UCSD-AML1 (cell line): ENCODE measurements around the gene PCDHGC4.

Experiments used
- DNase-seq: peaks from one replicate; lab custom pipeline; 2025; ENCODE audit not compliant: unreplicated experiment; lab: John Stamatoyannopoulos, UW

PCDHGC4 gene

DNA sequence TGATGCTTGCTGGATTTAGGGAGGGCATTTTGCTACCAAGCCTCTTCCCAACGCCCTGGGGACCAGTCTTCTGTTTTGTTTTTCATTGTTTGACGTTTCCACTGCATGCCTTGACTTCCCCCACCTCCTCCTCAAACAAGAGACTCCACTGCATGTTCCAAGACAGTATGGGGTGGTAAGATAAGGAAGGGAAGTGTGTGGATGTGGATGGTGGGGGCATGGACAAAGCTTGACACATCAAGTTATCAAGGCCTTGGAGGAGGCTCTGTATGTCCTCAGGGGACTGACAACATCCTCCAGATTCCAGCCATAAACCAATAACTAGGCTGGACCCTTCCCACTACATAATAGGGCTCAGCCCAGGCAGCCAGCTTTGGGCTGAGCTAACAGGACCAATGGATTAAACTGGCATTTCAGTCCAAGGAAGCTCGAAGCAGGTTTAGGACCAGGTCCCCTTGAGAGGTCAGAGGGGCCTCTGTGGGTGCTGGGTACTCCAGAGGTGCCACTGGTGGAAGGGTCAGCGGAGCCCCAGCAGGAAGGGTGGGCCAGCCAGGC, 27.0 kb downstream of the PCDHGC4 start:
- DNase-seq, result no peak

DNA sequence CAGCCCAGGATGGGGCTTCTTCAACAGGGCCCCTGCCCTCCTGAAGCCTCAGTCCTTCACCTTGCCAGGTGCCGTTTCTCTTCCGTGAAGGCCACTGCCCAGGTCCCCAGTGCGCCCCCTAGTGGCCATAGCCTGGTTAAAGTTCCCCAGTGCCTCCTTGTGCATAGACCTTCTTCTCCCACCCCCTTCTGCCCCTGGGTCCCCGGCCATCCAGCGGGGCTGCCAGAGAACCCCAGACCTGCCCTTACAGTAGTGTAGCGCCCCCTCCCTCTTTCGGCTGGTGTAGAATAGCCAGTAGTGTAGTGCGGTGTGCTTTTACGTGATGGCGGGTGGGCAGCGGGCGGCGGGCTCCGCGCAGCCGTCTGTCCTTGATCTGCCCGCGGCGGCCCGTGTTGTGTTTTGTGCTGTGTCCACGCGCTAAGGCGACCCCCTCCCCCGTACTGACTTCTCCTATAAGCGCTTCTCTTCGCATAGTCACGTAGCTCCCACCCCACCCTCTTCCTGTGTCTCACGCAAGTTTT, 27.6 kb downstream of the PCDHGC4 start:
- peak; percentile 71 for DNase-seq

- DNase-seq, result no peak
Observed at GRCh38 chr5:141512911-141513626, 28.2 kb downstream of the PCDHGC4 start.

DNA sequence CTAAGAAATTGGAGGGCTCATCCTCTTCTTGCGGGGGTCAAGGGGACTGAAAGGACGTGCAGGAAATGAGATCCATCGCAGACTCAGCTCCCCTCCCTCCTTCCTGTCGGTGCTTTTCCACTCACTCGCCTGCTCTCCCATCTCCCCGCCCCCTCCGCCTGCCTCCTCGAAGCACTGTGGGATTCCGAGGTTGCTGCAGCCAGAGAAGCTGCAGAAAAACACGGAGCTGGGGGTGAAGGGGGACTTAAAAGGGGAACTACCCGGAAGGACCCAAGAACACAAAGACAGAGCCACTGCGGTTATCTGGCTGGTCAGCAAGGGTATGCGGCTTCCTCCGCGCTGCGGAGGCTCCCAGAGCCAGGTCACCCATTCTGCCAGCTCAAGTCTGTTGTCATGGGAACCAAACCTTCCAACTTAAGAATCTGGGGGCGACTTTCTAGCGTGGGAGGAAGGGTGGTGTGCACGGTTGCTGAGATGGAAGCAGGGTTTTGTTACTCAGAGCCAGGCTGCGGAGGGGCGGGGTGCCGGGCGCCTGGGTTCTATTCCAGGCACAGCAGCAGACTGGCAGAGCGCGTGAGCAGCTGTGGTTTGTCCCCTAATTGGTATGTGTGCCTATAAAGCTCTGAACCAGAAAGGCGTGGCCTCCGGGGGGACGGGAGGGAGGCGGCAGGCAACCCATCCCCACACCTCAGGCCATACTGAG, 28.9 kb downstream of the PCDHGC4 start:
- DNase-seq, result peak; percentile 53

DNA sequence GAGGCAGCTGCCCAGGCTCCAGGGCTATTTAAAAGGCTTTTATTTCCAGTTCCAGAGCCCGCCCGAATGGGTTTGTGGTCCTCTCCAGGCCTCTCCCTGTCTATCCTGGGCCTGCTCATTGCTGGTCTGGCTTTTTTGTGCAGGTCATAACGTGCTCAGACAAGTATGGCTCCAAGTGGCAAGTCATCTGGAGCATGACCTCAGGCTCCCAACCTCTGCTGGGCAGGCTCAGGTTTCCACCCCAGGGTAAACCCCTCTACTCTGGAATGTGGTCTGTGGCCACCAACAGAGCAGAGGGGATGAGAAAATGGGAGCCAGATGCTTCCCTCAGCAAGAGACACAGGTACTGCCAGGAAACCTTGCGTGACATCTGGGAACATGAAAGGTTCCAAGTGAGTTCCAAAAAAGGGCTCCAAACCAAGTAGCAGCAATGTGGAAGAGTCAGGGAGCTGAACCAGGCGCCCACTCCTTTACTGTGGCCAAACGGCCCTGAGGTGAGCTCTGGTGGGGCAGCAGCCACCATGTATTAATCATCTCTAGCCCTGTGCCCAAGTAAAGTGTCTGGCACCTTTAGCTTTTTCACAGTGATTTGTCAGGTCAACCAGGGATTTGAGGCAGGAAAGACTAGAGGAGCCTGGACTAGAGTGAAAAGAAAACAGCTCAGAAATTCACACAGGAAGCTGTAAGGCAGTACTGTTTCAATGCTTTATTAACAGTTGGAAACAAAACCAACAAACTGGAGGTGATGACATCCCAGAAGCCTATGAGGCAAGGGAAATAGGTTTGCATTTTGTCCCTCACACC, 29.7 kb downstream of the PCDHGC4 start:
- DNase-seq, result no peak

GRCh38 chr5:141515141-141515540, 30.3 kb downstream of the PCDHGC4 start:
- no peak for DNase-seq

- DNase-seq, result no peak
Observed at GRCh38 chr5:141515946-141516671, 31.3 kb downstream of the PCDHGC4 start.

DNA sequence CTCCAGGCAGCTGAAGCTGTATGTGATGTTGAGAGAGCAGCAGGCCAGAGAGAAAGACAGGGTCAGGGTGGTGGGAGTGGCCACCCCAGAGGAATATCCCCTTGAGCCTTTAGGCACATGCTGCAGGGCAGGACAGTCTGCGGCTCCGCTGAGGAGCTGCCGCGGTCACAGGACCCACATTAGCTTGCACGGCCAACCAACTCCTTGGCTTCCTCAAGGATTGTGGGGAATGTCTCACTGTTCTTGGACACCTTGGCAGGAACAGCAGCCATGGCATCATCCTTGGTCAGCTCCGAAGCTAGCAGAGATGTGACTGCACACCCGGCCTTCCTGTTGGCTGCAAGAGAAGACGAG, 31.8 kb downstream of the PCDHGC4 start:
- no peak for DNase-seq

DNA sequence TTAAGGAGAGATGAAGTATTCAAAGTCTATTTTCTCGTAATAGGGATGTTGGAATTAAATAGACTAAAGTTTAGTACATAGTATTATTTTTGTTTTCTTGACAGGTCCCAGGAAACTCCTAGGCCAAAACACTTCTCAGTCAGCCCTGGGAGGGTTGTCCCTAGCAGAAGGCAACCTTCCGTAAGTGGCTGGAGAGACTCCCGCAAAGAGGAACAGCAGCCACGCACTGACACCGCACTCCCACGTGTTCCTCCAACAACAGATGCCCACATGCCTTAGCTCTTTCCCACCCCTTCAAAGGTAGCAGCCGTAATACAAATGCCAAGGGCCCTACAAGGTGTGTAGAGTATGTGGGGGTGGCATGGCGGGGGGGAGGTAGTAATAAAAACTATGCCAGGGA, 32.5 kb downstream of the PCDHGC4 start:
- no peak for DNase-seq

GRCh38 chr5:141517880-141518617, 33.2 kb downstream of the PCDHGC4 start:
- no peak for DNase-seq

DNA sequence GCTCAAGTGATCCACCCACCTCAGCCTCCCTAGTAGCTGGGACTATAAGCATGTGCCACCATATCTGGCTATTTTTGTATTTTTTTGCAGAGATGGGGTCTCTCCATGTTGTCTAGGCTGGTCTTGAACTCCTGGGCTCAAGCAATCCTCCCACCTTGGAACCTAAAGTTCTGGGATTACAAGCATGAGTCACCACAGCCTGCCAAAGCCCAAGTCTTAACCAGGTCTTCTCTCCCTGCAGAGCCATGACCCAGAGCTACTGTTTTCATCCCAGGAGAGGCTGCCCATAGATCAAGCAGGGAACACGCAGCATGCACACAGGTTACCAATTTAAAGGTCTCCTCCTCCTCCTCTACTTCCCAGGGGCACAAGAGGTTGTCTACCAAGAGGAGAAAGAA, 33.8 kb downstream of the PCDHGC4 start:
- DNase-seq, result no peak

DNA sequence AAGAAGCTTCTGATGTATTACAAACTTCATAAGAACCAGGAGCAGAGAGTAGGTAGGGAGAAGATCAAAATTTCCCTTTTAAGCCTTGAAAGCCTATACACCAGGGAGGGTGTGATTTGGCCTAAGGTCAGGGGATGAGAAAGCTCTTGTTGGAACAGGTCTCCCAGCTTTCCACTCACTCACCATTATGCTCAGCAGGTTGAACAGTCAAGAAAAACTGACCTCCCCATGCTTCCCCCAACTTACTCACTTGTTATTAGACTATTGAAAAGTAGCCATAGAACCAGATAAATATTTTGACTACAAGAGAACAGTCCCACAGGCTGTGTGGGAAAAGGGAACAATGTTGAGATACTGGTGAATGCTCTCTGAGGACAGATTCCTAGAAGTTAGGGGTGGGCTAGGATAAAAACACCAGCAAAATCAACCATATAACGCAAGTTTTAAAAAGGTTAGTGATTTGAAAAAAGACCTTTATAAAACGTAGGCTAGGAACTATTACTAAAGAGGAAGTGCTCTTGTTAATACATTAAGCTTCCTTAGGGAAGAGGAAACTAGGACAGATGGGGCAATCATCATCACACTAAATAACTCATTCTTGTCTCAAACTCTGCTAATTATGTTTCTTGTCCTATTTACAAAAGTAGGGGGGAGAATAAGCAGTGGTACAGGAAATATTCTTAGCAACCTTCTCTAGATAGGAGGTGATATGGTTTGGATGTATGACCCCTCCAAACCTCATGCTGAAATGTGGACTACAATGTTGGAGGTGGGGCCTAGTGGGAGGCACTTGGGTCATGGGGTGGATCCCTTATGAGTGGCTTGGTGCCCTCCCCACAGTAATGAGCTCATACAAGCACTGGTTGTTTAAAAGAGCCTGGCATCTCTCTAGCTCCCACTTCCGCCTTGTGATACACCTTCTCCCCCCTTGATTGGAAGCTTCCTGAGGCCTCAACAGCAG, 35.1 kb downstream of the PCDHGC4 start:
- DNase-seq, result no peak

DNA sequence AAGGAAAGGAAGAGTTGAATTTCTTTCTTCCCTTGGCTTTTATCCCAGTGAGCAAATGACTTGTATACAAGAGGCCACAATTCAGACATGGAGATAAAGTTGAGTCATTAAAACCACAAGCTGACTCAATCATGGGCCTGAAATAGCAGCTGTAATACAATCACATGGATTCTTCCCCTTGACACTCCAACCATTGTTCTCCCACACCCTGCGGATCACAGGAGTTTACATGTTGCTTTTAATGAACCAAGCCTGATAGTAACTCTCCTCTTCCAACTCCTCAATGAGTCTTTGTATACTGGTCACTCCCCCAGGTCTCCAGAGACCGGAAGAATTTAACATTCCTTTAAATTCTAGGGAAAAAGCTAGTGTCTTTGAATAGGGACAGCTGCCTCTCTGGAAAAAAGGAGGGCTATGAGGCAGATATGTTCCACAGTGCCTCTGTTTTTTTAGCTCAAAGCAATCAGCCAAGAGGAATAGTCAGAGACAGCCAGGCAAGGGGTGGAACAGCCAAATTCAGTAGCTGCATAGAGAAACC, 36.5 kb downstream of the PCDHGC4 start:
- no peak for DNase-seq

GRCh38 chr5:141522301-141522700, 37.5 kb downstream of the PCDHGC4 start:
- DNase-seq, result no peak

GRCh38 chr5:141523991-141524390, 39.2 kb downstream of the PCDHGC4 start:
- no peak for DNase-seq

DNA sequence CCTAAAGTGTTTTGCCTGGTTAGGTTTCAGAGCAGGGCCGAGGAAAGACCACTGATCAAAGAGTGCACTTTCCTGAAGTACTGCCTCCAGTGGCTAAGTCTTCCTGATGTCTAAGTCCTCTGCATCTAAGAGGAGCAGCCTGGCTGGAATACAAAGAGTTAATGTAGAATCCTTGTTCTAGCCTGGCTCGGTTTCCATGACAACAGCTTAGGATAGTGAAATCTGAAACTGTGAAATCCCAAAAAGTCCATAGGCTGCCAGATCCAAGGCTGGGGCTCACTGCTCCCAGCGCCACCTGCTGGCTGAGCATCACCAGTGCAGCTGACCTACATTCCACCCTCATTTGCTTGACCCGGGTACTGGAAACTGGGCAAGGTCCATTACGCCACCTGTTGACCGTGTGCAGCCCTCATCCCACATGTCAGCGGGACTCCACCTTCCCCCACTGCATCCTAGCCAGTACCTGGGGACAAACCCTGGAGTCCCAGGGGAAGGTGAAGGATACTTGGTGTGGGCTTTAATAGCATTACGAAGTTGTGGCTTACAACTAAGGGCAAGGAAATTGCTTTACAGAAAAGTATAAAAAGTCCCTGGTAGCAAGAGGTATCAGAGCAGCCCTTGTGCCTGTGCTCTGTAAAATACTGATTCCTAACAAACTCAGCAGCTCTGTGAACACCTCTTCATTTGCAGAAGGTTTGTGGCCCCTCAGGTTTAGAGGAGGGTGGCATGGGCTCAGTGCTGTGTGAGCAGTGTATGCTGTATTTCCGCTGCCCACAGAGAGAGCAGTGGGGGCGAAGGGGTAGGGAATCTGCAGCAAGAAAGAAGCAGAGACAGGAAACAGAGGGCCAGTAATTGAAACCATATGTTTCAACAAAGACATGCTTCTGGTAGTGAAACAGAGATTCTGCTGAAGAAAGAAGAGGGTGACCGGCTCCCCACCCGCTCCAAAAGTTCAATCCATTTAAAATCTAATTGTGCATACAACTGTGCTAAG, 40.1 kb downstream of the PCDHGC4 start:
- peak; percentile 66 for DNase-seq

- DNase-seq, result no peak
Observed at GRCh38 chr5:141525653-141526052, 40.8 kb downstream of the PCDHGC4 start.
